Measurements from ENCODE around the gene GTPBP4.

GRCh38 chr10:983401-983800 is 4.8 kb upstream of the GTPBP4 start:
- no peak for TF ChIP-seq EP300 (IDR thresholded peaks at IDR 0.05)
- no peak for TF ChIP-seq CTCF (IDR thresholded peaks at IDR 0.05)
- TF ChIP-seq POLR2A (IDR thresholded peaks at IDR 0.05), result no peak
